T47D (cell line): ENCODE data around the gene ADAMTS2.

Experiments used
- DNase-seq, 2 experiments: peaks; one replicate each; pipeline versions ENCODE4 v3.0.0 to v3.0.0-alpha.2; 2011 to 2012; ENCODE audit warnings: low read depth in 1 of 2, low spot score in 1 of 2
- JUND ChIP-seq: IDR thresholded peaks from 2 replicates; pipeline ENCODE4 v1.6.1; 2012; ENCODE audit warnings: low read depth
- in situ Hi-C: cut with HindIII; loops from 2 replicates; pipeline ENCODE4 v1.10.0; 2016; ENCODE audit warnings: low sequenced_read_pairs, low pct_unique_long_range_greater_than_20kb

The ADAMTS2 gene

DNA sequence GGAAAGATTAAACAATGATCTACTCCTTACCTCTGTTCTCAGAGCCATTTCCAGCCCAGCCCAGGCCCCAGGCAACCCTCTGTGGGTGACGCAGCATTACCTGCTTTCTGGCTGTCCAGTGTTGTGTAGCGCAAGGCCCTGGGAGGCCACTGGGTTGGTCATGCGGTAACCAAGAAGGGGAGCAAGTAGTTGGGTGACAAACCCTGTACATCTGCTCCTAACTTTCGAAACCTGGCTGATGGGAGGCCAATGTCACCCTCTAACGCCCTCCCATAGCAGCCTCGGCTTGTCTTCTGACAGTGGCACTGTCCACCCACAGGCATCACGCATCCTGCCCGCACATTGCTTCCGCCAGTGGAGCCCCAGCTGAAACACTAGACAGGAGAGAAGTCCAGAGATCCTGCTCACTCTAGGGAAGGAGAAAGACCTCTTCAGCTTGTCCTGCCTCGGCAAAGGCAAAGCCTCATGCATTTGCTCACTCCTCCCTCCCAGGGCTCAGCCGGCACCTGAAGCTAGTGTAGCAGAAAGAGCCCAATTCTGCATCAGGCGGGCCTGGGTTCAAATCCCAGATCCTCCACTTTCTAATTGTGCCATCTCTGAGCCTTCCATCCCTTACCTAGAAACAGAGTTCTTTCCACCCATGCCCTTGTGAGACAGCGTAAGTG is 94.6 kb downstream of the ADAMTS2 start:
- in situ Hi-C loops: no loop called here
- no peak for DNase-seq
- no peak for TF ChIP-seq JUND

DNA sequence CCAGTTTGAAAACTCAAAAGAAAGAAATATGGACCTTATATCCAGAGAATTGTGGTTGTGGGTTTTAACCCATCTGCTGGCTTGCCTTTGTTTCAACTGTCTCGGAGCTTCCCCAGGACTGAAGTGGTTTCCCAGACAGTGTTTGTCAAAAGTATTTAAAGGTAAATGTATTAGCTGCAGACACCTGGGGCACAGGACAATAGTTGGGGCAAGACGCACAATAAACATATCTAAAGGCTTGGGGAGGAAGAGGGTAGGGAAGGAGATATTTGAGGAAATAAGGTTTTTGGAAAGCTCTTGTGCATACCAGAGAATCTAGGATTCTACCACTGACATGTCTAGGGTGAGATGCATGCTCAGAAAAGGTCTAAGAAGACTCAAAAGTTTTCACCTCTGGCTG is 99.0 kb downstream of the ADAMTS2 start:
- no peak for DNase-seq
- TF ChIP-seq JUND: no peak
- in situ Hi-C loops: no loop called here

DNA sequence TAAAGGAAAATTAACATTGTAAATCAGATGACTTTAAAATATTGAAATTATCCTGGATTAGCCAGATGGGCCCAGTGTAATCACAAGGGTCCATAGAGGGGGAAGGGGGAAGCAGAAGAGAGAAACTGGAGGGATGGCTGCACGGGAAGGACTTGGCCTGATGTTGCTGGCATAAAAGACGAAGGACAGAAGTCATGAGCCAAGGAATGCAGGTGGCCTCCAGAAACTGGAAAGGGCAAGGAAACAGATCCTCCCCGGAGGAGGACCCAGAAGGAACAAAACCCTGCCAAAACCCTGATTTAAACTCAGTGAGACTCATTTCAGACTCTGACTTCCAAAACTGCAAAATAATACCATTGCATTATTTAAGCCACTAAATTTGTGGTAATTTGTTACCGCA is 100.2 kb downstream of the ADAMTS2 start:
- in situ Hi-C loops: no loop called here
- DNase-seq: no peak

DNA sequence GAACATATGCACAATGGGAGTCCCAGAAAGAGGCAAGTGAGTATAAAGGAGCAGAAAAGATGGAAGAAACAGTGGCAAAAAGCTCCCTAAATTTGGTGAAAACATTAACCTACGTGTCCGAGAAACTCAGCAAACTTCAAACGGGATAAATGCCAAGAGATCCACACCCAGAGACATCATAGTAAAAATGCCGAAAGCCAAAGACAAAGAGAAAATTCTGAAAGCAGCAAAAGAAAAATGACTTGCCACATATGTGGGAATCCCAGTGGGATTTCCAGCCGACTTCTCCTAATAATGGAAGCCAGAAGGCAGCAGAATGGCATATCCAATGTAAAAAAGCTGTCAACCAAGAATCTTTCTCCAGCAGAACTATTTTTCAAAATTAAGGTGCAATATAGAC is 101.2 kb downstream of the ADAMTS2 start:
- in situ Hi-C loops: no loop called here
- no peak for DNase-seq
- TF ChIP-seq JUND: no peak

More for the DNA sequence above, 100.2 kb downstream of the ADAMTS2 start:
- no peak for TF ChIP-seq JUND

DNA sequence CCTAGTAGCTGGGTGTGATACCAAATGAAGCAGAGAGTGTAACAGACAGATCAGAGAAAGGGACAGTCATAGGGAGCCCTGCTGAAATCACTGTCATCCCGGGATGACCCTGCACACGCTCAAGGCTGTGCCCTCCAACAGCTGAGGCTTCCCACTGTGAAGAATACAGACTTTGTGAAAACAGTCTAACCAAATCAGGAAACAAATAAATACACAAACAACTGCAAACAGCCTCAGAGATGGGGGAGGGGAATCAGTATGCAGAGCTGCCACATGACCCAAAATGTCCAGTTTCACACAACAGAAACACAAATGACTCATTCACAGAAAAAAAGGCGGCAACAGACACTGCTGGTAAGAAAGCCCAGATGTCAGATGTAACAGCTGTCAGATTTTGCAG is 101.9 kb downstream of the ADAMTS2 start:
- DNase-seq: no peak
- no peak for TF ChIP-seq JUND
- in situ Hi-C loops: no loop called here

DNA sequence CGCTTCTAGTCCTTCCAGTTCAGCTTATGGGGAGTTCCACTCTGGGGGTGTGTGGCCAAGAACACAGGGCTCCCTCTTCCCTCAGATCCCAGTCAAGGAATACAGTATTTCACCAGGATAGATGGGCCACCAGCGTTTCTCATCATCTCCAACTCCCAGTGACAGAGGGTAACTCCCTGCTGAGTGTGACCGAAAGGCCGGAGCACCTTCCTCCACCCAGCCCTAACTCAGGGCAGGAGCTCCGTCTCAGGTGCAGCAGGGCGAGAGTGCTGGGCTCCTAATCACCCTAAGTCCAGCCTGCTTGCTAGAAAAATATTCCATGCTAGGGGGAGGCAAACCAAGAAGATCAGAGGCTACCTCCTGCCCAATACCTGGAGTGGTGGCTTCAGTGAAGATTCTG is 102.6 kb downstream of the ADAMTS2 start:
- no peak for DNase-seq
- TF ChIP-seq JUND: no peak
- in situ Hi-C loops: no loop called here

DNA sequence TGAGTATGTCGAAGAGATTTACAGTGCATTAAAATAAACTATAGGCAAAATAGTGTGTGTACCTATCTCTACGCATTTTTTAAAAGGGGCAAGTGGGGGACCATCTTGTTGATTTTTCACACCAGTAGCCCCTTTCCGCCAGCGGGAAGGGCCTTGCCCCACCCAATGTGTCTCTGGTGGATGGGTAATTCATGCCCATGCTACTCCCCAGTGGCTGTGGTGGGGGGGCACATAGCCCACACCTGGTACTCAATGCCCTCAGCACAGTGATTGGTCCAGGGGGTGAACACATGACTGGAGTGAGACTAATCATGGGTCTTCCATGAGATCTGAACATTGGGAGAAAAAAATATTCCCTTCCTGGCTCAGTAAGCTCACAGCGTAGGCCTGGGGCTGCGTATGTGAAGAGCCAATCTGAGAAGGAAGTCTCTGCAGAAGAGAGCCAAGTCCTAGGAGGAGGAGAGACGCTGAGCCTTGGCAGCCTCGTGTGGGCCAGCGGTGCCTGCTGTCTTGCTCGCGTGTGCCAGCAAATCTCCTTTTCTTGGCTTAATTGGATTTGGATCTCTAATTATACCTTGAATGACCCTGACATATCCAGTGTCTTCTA is 103.4 kb downstream of the ADAMTS2 start:
- TF ChIP-seq JUND: no peak
- DNase-seq: no peak
- in situ Hi-C loops: no loop called here

DNA sequence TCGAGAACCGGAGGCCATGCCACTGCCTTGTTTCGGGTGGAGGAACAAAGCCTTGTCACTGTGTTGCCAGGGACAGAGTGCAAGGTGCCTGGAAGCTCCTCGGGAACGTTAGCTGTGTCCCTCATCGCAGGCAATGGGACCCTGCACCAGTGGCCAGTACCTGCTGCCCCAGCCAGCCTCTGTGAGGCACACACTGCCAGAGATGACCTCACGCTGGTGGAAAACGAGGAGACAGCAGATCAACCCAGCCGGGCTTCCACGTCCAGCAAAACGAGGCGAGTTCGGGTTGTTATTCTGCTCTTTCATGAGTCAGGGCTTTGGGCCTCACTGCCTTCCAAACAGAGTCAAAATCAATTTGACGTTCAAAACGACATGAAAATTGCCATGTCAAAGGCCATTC is 104.1 kb downstream of the ADAMTS2 start:
- in situ Hi-C loops: no loop called here
- TF ChIP-seq JUND: no peak
- no peak for DNase-seq

DNA sequence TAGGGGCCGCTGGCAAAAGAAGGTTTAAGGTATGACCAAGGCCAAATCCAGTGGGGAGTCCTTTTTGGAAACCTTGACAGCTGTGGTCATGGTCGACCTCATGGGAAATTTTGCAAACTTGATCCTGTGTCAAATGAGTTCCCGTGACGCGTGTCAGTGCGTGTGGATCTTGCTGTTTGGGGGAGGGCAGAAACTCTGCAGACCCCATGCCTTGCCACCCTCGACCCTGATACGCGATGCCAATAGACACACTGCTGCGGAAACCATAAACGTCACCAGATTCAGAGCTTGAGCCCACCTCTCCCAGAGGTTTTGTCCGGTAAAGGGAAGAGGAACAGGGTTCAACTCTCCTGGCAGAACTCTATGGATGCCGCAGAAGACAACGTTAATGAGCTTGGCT is 104.7 kb downstream of the ADAMTS2 start:
- no peak for DNase-seq
- TF ChIP-seq JUND: no peak
- in situ Hi-C loops: no loop called here

DNA sequence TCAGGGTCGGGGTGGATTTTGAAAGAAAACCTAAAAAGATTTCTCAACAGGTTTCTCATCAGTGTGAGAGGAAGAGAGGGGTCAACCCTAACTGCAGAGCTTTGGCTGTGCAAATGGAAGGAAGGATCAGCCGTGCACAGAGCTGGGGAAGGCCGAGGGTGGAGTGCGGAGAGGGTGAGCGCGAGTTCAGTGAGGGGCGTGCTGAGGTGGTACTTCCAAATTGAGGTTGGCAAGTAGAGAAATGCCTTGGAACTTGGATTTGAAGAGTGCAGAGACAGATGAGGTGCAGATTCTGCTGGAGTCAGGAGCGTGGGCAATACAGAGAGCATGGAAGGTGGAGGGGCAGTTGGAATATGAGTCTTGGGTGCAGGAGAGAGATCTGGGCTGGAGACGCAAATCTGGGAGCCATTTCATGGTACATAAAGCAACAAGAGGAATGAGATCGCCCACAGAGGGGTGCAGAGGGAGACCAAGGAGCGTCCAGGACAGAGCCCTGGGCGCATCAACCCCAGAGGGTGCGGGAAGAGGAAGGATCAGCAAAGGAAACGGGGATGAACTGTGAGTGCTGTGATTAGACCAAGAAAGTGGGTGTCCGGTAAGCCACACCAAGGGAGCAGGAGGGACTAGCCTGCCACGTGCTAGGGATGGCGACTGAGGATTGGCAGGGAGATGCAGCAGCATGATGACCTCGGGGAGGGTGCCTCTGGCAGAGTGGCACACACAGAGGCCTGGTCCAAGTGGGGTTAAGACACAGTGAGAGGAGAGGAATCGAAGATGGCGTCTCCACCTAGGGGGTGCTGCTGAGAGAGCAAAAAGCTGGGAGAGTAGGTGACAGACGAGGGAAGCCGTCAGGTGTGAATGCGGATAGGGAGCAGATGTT is 105.8 kb downstream of the ADAMTS2 start:
- TF ChIP-seq JUND: no peak
- in situ Hi-C loops: no loop called here
- DNase-seq: no peak

DNA sequence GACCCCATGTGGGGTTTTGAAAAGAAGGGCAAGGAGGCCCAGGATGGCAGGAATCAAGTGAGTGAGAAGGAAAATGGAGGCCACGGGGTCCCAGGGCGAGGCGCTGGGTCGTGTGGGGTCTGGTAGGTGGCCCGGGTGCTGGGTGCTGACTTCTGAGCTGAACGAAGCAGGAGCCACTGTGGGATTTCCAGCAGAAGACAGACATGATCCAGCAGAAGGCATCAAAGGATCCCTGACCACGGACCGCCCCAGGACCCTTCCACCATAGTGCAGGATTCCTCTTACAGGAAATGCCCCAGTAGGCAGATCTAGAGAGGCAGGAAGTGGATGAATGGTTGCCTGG is 106.7 kb downstream of the ADAMTS2 start:
- TF ChIP-seq JUND: no peak

DNA sequence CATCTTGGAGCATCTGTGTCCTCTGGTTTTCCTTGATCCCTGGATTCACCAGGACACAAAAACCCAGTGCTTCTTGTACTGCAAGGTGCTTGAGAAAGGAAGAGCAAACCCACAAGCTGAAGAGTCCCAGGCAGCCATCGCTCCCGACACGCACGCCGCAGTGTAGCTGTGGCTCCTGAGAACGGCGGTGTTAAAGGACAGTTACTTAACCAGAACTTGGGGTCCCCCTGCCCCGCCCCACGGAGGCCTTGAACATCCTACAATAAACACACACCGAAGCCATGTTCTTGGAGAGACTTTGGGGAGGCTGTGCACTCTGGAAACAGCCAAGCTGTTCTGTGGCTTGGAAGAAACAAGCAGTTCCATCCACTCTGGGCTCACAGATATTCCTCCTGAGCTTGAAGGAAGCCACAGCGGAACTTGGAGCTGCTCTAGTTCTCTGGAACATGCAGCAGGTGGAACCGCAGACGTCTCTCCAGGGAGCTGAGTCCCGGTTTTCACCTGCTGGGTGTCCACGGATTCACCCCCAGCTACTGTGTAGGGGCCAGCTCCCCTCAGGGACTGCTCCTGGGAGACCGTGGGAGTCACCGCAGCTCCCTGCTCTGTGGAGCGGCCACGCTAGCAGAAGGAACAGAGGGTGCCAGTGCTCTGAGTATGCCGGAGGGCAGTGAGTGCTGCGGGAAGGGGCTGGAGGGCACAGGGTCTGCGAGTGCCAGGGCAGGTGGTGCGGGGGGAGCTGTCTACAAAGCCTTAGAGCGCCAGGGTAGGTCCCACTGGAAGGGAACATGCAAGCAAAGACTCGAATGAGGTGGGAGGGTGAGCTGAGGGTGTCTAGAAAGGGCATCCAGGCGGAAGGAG is 107.3 kb downstream of the ADAMTS2 start:
- DNase-seq: no peak
- in situ Hi-C loops: no loop called here
- TF ChIP-seq JUND: no peak

More for the DNA sequence above, 106.7 kb downstream of the ADAMTS2 start:
- in situ Hi-C loops: no loop called here
- DNase-seq: no peak
